GM19351 (cell line): ENCODE data around the gene EXOC3L1.

Experiments
- ATAC-seq: cut with Tn5 transposase; IDR thresholded peaks from one replicate; pipeline ENCODE4 v1.9.1; 2021; ENCODE audit warnings: mild to moderate bottlenecking, moderate library complexity; ENCODE audit not compliant: unreplicated experiment

Gene EXOC3L1

DNA sequence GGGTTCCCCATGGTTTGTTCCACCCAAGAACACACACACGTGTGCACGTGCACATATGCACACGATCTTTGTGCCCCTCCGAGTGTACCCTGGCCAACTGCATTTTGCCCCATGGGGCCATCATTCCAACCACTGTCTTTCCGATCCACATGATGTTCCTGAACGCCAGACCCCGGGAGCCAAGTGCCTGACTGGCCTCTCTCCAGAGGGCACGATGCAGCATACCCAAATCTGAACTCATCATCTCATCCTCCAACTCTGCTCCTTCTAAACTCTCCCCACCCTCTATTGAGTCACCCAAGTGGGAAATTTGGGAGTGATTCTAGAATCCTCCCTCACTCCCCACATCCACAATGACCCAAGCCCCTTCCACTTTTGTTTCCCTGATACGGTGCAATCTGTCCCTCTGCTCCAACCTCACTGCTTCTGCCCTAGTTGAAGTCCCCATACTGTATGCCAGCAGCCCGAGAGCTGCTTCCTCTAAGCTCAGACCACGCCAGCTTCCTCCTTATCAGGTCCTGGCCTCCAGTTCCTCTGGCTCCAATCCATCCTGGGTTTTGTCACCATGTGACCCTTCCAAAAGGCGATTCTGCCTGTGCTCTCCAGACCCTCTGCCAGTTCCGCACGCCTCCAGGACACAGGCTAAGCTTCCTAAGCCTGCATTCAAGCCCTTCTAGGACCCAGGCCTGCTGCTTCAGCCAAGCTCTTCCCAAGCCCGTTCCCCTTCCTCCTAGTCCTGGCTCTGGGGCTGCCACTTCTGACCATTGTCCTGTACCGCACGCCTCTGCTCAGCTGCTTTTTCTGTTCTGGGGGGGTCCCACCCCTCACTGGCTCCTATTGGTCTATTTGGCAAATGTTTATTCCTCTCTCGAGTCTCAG, 26.9 kb upstream of the EXOC3L1 start:
- ATAC-seq = no peak

DNA sequence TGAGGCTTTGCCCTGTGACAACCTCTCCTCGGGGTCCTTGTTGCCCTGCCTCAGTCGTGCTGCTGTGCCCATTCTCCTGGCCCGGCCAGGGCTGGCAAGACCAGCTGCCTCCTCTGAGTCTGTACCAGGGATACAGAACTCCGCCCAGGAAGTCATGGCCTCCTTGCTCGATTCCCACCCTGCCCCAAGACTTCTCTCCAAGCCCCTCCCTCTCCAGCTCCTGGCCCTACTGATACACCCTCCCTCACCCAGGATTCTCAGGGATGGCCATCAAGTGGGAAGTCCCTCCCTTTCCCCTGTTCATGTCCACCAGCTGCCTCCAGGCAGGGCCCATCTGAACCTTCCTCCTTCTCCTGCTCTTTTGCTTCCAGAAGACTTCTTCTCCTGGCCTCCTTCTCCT, 25.8 kb upstream of the EXOC3L1 start:
- no peak for ATAC-seq

DNA sequence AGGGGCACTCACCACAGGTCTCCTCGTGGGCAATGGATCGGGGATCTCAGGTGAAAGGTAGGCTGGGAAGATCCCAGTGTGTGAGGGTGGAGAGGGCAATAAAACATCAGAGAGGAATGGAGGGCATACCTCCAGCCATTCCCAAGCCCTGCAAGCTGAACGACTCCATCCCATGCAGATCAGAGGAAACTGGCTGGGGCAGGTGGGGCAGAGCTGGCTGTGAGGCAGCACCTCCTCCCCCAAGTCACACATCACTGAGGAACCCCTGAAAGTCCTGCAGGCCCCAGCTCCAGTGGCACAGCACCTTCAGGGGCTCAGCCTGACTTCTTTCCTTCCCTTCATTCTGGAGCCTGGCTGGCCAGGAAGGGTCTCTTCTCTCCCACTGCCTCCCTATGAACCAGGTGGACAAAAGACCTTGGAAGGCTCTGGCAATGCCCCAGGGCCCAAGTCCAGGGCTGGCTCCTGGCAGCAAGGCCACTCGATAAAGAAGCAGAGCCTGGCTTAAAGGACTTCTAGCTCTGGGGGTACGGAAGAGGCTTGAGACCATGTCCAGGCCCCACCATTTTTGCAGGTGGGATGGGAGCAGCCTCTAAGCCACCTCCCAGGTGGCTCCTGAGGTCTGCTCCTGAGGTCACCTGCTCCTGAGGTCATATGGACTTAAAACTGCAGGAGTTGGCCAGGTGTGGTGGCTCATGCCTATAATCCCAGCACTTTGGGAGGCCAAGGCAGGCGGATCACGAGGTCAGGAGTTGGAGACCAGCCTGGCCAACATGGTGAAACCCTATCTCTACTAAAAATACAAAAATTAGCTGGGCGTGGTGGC, 23.5 kb upstream of the EXOC3L1 start:
- ATAC-seq = no peak

- ATAC-seq = no peak
Observed at GRCh38 chr16:67212766-67213165, 22.8 kb upstream of the EXOC3L1 start.

DNA sequence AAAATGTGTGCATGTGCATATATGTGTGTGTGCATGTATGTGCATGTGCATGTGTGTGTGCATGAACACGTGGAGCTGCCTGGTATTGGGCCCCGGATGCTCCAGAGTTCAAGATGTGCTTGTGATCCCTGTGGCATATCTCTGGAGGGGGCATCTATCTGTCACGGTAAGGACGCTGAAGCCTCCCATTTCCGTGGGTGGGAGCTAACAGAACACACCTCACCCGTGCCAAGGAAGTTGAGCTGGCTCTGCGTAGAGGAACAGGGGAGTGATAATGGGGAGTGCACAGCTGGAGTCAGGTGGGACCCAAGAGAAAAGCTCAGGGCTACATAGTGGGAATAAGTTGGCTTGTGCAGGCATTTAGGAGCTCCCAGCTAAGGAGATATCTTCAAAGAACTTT, 21.7 kb upstream of the EXOC3L1 start:
- no peak for ATAC-seq

DNA sequence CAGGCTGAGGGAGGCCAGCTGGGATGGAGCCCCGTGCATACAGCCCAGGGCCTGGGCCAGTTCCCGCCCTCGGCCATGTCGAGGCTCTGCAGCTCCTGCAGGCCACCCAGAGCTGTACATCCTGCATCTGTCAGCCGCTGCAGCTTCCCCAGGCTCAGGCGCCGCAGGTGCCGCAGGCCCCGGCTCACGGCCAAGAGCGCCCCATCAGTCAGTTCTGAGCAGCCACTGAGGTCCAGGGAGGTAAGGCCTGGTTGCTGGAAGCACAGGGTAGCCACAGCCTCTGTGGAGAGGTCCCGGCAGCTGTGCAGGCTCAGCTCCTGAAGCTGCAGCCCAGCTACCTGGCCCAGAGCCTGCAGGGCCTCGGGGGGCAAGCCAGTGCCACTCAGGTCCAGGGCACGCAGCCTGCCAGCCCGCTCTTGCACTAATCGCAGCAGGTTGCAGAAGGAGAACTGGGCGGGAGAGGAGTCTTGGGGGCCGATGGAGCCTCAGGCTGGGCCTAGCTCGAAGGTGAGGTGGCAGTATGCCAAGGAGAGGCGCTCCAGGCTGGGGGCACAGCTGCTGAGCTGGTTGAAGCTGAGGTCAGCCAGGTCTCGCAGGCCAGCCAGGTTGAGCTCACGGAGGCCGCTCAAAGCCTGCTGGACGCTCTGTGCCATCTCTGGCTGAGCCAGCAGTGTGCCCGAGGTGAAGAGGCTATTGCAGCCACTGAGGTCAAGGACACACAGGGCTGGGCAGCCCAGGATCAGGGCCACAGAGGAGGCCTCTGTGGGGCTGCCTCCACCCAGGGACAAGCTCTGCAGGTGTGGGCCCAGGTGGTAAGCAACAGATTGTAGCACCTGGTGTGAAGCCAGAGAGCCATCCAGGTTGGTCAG, 20.4 kb upstream of the EXOC3L1 start:
- ATAC-seq = no peak

- no peak for ATAC-seq
Observed at GRCh38 chr16:67209565-67209964, 19.6 kb upstream of the EXOC3L1 start.

GRCh38 chr16:67208154-67208896, 18.4 kb upstream of the EXOC3L1 start:
- ATAC-seq = no peak

GRCh38 chr16:67207249-67208091, 17.5 kb upstream of the EXOC3L1 start:
- no peak for ATAC-seq

- ATAC-seq = no peak
Observed at GRCh38 chr16:67206838-67207248, 16.9 kb upstream of the EXOC3L1 start.

DNA sequence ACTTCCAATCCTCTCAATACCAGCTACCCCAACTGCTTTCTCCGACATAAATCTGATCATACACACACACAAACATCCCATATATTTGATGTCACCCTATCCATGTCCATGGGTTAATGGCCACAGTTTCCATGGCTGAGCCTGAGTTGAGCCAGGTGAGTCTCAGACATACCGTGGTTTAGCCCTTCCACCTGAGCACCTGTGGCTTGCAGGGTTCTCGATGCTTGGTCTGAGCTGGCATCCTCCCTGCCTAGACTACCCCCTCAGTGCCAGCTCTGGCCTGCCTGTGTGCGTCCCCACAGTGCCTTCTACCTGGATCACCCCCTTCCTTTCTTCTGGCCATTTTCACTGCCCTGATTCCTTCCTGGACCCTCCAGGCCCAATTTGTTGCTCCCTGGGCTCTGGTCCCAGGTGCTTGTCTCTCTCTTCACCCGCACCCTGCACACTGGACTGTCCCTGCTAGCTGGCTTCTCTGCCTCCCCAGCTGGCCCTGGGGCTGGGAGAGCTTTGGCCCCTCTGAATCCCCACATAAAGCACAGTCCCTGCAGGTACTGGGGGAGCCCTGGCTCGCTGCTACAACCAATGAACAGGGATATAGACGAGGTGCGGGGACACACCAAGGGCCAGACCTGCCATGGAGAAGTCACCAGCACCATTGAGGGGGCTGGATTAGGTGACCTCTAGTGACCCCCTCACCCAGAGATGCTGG, 16.3 kb upstream of the EXOC3L1 start:
- no peak for ATAC-seq

GRCh38 chr16:67204076-67204475, 14.1 kb upstream of the EXOC3L1 start:
- no peak for ATAC-seq

DNA sequence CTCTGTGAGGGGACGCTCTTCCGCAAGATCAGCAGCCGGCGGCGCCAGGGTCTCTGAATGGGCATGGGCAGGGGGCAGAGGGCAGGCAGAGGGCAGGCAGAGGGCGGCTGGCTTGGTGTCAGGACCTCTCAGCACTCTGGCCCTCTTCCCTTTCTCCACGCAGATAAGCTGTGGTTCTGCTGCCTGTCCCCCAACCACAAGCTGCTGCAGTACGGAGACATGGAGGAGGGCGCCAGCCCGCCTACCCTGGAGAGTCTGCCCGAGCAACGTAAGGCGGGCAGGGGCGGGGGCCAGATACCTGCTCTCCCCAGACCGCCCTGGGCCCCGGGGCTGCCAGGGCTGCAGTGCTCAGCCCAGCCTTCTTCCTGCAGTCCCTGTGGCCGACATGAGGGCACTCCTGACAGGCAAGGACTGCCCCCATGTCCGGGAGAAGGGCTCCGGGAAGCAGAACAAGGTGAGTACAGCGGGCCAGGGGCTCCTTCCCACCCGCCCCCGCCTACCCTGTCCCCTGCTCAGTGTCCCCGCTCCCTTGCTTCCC, 13.1 kb upstream of the EXOC3L1 start:
- no peak for ATAC-seq

- ATAC-seq = no peak
Observed at GRCh38 chr16:67202426-67202825, 12.5 kb upstream of the EXOC3L1 start.

GRCh38 chr16:67201411-67202345, 11.7 kb upstream of the EXOC3L1 start:
- ATAC-seq = no peak

DNA sequence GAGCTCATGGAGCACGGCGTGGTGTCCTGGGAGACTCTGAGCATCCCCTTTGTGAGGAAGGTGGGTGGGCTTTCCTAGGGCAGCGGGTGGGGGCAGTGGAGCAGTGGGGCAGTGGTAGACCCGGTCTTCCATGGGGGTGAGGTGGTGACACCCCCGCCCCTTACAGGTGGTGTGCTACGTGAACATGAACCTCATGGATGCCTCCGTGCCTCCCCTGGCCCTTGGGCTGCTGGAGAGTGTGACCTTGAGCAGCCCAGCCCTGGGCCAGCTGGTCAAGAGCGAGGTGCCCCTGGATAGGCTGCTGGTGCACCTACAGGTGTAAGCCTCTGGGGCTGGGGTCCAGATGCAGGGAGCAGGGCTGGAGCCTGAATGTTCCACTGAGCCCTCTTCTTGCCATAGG, 10.6 kb upstream of the EXOC3L1 start:
- no peak for ATAC-seq

GRCh38 chr16:67199808-67200198, 9.9 kb upstream of the EXOC3L1 start:
- no peak for ATAC-seq
